Activated CD4-positive, alpha-beta T cell treated with anti-CD3 and anti-CD28 coated beads for 4 hours (primary cell): ENCODE results near the gene CA10.
A peak's percentile ranks its signal among the peaks of the same experiment; 100 is the strongest.

Source experiments
- DNase-seq, 2 donors: peaks; one replicate each; pipeline ENCODE4 v3.0.0-alpha.2; 2020

The CA10 gene

DNA sequence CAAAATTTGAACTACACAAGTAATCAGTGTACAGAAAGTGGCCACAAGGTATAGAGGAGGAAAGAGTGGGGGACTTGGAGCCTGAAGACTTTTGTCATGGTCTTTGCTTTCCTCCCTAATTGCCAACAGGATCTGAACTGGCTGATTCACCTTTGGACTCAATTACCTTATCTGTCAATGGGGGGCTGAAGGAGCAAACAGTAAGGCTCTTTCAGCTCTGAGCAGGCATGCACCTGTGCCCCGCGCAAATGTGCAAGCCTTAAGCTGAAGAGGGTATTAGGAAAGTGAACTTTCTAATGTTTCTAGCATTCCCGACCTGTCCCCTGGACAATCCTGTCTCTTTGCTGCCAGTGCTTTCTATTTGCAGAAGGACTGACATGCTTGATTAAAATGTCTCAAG, 302.7 kb downstream of the CA10 start:
- DNase-seq, result no peak

DNA sequence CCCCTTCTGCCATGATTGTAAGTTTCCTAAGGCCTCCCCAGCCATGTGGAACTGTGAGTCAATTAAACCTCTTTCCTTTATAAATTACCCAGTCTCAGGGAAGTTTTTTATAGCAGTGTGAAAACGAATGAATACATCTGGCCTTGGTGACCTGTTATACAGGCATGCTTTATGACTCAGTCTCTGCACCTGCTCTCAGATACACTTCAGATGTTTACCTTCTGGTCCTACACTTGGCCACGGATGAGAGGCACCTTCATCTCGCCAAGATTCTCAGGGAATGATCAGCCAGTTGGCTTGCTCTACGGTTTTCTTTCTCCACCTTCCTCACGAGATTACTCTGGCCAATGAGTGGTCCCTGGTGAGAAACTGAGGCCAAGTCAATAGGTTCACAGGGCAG, 304.7 kb downstream of the CA10 start:
- DNase-seq, result no peak

GRCh38 chr17:51852603-51853002, 305.9 kb downstream of the CA10 start:
- DNase-seq, result no peak

GRCh38 chr17:51850201-51850600, 308.3 kb downstream of the CA10 start:
- no peak for DNase-seq

DNA sequence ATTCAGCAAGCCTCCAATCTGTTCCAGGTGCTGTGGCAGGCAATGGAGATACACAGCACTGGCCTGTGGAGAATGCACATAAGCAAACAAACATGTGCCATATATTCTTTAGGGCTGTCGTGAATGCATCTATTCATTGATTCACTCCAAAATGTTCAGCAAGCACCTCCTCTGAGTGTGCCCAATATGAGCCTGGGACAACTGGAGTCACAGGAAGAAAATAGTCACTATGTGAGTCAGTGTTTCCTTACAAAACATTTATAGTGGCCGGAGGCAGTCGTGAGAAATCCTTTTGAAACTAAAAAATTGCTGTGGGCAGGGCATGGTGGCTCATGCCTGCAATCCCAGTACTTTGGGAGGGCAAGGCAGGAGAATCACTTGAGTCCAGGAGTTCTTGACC, 310.1 kb downstream of the CA10 start:
- DNase-seq, result no peak

DNA sequence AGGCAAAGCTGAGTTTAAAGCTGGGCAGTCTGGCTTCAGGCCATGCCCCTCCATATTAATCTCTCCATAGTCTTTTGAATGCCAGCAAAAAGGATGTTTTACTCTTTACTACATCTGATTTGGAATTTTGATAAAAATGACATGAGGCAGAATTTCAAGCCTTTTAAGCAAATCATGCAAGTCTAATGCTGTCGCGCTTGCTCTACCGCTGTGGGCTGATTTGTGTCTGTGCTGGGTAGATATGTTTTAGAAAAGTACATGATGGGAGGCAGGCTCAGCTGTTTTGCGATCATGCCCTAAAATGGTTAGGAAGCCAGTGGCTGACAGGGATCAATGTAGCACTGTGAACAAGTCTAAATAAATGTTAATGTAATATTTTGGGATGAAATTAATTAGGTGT, 311.9 kb downstream of the CA10 start:
- no peak for DNase-seq

- no peak for DNase-seq
Observed at GRCh38 chr17:51845776-51846175, 312.7 kb downstream of the CA10 start.

GRCh38 chr17:51842763-51843162, 315.8 kb downstream of the CA10 start:
- no peak for DNase-seq

DNA sequence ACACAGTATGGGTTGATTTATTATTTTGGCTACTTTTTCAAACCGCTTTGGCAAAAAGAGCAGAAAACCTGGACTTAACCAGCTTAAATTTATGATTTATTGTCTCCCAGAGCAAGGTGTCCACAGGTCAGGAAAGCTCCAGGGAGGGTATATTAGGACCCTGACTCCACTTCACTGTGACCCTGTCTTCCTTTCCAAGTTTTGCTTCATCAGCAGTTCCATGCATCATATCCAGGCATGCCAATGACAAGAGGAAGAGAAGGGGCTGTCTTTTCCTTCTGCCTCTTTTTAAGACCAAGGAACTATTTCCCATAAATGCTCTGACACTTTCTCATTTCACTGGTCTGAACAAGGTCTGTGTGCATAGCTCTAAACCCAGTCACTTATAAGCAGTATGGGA, 316.8 kb downstream of the CA10 start:
- no peak for DNase-seq

- DNase-seq, result no peak
Observed at GRCh38 chr17:51840688-51841087, 317.8 kb downstream of the CA10 start.

GRCh38 chr17:51833620-51834019, 324.9 kb downstream of the CA10 start:
- DNase-seq, result no peak

DNA sequence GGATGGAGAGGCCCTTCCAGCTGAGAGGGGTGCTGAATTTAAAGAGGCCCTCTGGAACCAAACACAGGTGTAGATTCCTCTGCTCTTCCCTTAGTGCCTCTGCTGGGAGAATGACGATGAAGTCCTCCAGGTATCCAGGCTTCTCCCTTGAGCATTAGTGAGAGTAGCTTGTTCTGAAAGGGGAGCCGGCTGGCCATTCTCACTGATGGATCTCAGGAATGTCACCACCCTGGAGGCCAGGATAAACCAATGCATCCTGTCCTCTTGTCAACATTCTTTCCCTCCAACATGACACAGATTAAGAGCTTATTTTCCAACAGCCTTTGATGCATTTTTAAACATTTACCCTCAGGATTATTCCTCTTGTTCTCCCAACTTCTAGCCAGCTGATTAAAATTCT, 325.5 kb downstream of the CA10 start:
- no peak for DNase-seq

- no peak for DNase-seq
Observed at GRCh38 chr17:51830886-51831285, 327.6 kb downstream of the CA10 start.

DNA sequence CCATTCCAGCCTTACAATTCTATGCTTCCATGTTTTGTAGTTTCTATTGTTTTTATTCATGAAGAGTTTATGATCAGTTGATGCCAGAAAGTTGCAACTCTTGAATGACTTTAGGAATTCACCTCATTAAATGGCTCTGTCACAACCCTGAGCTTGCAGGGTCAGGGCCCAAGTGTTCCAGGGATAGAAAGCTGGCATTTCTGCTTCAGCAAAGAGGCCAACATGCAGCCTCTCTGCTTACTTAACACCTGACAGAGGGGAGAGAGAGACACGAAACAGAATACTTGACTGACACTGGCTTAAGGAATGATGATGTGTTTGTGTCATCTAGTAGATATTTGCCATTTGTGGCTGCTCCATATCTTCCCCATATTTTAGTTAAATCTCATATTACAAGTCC, 328.1 kb downstream of the CA10 start:
- DNase-seq, result no peak

GRCh38 chr17:51828901-51829300, 329.6 kb downstream of the CA10 start:
- DNase-seq, result no peak

- DNase-seq, result no peak
Observed at GRCh38 chr17:51827140-51827539, 331.4 kb downstream of the CA10 start.

- DNase-seq, result no peak
Observed at GRCh38 chr17:51820766-51821165, 337.7 kb downstream of the CA10 start.

- DNase-seq, result peak in 1 of 2 donors; percentile 5
Observed at GRCh38 chr17:51820252-51820651, 338.3 kb downstream of the CA10 start.

DNA sequence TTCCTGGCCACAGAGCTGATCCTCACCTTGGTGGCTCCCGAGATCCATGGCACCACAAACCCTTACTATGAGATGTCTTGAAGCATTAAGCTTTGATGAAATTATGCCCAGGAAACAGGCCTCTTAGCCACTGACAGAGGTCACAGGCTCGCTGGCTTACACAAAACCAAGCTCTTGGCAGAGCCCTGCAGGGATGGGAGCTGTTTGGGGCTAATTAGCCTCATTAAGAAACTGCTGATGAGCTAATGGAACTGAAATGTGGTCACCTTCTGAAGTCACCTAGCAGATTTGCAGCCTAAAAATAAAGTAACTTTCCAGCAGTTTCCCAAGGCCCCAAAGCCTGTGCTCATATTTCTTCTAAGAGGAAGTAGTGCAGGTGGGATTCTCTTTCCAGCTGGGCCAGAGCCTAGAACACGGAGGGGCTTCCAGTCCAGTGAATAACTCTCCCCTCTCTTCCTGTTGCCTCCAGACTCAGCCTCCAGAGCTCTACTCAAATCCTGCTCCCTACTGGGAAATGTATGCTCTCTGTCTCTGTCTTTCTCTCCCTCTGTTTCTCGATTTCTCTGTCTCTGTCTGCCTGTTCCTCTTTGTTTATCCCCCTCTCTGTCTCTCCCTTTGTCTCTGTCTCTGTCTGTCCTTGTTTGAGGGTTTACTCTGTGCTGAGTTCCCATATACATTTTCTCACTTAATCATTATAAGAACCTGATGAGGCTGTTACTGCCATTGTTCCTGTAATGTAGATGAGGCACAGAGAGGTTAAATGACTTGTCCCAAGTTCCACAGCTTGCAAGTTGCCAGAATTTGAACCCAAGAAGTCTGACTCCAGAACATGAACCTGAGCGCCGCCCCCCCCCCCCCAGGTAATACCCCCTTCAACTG, 338.9 kb downstream of the CA10 start:
- DNase-seq, result no peak

DNA sequence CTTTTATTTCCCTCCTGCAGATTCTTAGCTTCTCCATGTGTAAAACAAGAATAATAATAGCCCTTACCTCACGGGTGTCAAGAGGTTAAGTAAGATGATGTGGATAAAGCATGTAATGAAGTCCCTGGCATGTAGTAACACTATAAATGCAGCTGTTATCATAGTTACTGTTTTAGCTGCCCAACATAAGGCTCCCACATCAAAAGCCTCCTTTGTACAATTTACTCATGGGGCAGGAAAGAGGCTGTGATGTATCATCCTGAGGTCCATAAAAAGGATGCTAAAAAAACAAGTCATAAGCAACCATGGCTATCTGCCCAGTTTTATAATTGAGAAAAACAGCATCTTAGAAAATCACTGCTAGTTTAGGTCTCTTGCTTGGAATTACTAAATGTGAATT, 339.7 kb downstream of the CA10 start:
- DNase-seq, result no peak

DNA sequence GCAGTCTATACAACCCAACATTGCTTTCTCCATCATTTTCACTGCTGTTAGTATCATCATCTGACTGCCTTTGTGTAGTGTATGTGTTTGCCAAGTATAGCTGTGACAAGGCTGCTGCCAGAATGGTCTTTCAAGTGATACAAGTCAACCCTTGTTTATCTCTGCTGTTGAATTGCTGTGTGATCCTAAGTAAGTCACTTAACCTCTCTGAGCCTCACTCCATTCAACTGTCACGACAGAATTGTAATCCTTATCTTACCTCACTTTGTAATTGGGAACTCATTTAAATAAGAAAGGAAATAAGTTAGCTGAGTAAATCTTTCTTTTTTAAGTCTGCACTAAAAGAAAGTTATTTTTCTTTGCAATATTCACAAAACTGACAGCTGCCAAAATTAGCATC, 340.6 kb downstream of the CA10 start:
- no peak for DNase-seq

DNA sequence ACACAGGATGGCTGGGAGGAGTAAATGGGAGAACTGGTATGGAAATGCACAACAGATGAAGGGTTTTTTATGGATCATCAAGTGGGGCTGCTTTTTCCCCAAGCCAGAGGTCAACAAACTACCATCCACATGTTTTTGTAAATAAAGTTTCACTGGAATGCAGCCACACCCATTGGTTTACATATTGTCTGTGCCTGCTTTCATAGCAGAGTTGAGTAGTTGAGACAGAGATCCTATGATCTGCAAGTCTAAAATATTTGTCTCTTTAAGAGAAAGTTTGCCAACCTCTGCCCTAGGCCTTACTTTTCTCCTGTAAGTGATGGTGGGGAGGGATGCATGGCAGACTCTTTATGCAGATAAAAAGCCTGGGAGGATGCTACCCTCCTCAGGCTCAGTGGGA, 341.4 kb downstream of the CA10 start:
- no peak for DNase-seq

DNA sequence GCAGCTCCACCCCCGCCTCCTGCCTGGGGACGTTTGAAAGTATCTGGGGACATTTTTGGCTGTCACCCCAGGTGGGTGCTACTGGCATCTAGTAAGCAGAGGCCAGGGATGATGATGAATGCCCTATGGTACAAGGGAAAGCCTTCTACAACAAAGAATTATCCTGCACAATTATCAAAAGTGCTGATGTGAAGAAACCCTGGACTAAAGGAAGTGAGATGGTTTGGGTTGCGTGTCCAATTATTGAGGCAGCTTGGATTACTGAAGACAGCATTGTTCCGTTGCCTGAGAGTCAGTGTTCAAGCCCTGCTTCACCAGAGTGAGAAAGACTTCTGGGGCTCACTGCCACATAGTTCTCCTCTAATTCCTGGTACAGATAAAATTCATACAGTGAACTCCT, 343.4 kb downstream of the CA10 start:
- DNase-seq, result no peak

GRCh38 chr17:51814521-51814920, 344.0 kb downstream of the CA10 start:
- no peak for DNase-seq

DNA sequence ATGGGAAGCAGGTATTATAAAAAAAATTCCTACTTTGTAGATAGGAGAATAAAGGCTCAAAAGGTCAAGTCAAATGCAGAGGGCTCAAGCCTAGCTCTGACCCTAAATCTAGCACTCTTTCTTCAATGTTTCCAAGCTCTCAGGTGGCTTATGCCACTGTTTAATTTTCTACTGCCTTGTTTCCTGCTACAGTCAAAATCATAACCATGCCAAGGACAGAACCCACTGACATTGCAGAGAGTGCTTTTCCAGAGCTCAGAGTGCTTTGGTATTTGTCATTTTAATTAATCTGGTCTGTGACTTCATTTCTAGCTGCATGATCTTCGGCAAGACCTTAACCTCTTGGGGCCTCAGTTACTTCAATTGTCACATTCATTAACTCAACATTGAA, 344.7 kb downstream of the CA10 start:
- DNase-seq, result no peak
